GM12878 (cell line): Measurements from ENCODE around the gene LRRC59. TPM values are rescaled to one million over a fixed set of nuclear protein-coding genes. Genes with fewer than 3 reads are reported as not detected.
"Not testable (repeated sequence)": the region's sequence is repeated elsewhere in the genome, so short reads cannot be mapped to it uniquely, and the experiment has no call there.

ENCODE experiments used
- ATAC-seq: fragments of 200-7000 bp; cut with Tn5 transposase; 3 replicates; pipeline ENCODE4 v1.9.1; 2020; ENCODE audit warnings: mild to moderate bottlenecking, moderate library complexity
- BruUV-seq: library from RNA; stranded (reverse); fragments of 400-500 nt; replicated peaks from 2 replicates; lab custom pipeline; 2021; lab: Mats Ljungman, UMichigan
- CTCF ChIA-PET: fragments of 300-600 bp; sonication (Branson Sonifier 250); formaldehyde crosslinking; extraction: SDS; loops from one replicate; lab custom pipeline; 2021; ENCODE audit warnings: inconsistent platforms; lab: Yijun Ruan, JAX
- POLR2A ChIA-PET: fragments of 350-600 bp; formaldehyde crosslinking; extraction: SDS; loops from one replicate; lab custom pipeline; 2021; ENCODE audit warnings: inconsistent platforms; lab: Charles Lee
- RAD21 ChIA-PET: fragments of 300-600 bp; sonication (Branson Sonifier 250); formaldehyde crosslinking; loops from one replicate; lab custom pipeline; 2023; ENCODE audit warnings: antibody characterized with exemption; ENCODE audit not compliant: unreplicated experiment; lab: Charles Lee
- SMC1A ChIA-PET: fragments of 300-600 bp; sonication (Branson Sonifier 250); formaldehyde crosslinking; loops from one replicate; lab custom pipeline; 2023; ENCODE audit not compliant: unreplicated experiment, uncharacterized antibody; lab: Charles Lee
- DNase-seq: peaks from one replicate; pipeline ENCODE4 v3.0.0-alpha.2; 2011; ENCODE audit warnings: low read depth, low spot score
- FAIRE-seq: peaks from 3 replicates; lab custom pipeline; 2011; peaks lifted over from hg19 to GRCh38; lab: Jason Lieb, UNC
- H2AFZ ChIP-seq: 2 replicates; pipeline ENCODE4 v1.6.0; 2011; ENCODE audit warnings: low read depth, low read length, control low read depth; ENCODE audit not compliant: control insufficient read depth
- H3K27ac ChIP-seq: 2 replicates; pipeline ENCODE4 v1.5.1; 2011; ENCODE audit warnings: control low read depth; ENCODE audit not compliant: control insufficient read depth, insufficient read depth
- H3K27me3 ChIP-seq, 2 experiments: replicated peaks in 1 of 2; 2 replicates each; pipeline versions ENCODE4 v1.6.0 to v1.6.1; 2011; ENCODE audit warnings: low read length in 1 of 2; ENCODE audit not compliant: control insufficient read depth in 2 of 2, insufficient read depth in 2 of 2
- H3K36me3 ChIP-seq, 2 experiments: 2 replicates each; pipeline ENCODE4 v1.5.1; 2011; ENCODE audit warnings: low read length in 1 of 2; ENCODE audit not compliant: control insufficient read depth in 2 of 2, insufficient read depth in 2 of 2
- H3K4me1 ChIP-seq: 2 replicates; pipeline ENCODE4 v1.6.1; 2011; ENCODE audit warnings: mild to moderate bottlenecking, low read length, moderate library complexity, mixed read lengths; ENCODE audit not compliant: control insufficient read depth, insufficient read depth
- H3K4me2 ChIP-seq: 2 replicates; pipeline ENCODE4 v1.6.0; 2011; ENCODE audit warnings: control low read depth; ENCODE audit not compliant: control insufficient read depth, insufficient read depth
- H3K4me3 ChIP-seq: fragments of 200-600 bp; sonication (generic); 2 replicates; pipeline ENCODE4 v1.5.1; 2016
- H3K79me2 ChIP-seq: 2 replicates; pipeline ENCODE4 v1.6.0; 2011; ENCODE audit warnings: low read length; ENCODE audit not compliant: control insufficient read depth, insufficient read depth
- H3K9ac ChIP-seq: 2 replicates; pipeline ENCODE4 v1.8.0; 2011; ENCODE audit warnings: low read length, control low read depth, mixed read lengths; ENCODE audit not compliant: control insufficient read depth, insufficient read depth
- H3K9me3 ChIP-seq: replicated peaks from 3 replicates; pipeline ENCODE4 v1.5.1; 2011; ENCODE audit warnings: mild to moderate bottlenecking, low read length; ENCODE audit not compliant: control insufficient read depth, insufficient read depth
- H4K20me1 ChIP-seq: 2 replicates; pipeline ENCODE4 v1.6.0; 2011; ENCODE audit not compliant: control insufficient read depth, insufficient read depth
- WGBS: methylation state at CpG from one replicate; pipeline ENCODE4 v1.1.6; 2016; ENCODE audit warnings: low lambda C conversion rate; ENCODE audit not compliant: insufficient replicate concordance, insufficient coverage; ENCODE audit errors: missing lambda C conversion rate; 5-methylcytosine and 5-hydroxymethylcytosine counted together
- in situ Hi-C: fragments of 300-500 bp; cut with MboI; formaldehyde crosslinking; loops from 9 replicates; pipeline ENCODE4 v1.14.3; 2018; ENCODE audit warnings: mixed read lengths
- intact Hi-C: fragments of 100-400 bp; cut with micrococcal nuclease; formaldehyde crosslinking; loops from one replicate; pipeline ENCODE4 v1.14.2; 2022; ENCODE audit not compliant: unreplicated experiment
- polyA plus RNA-seq, 11 experiments: library from polyadenylated mRNA; depleted of rRNA in 4 of 11; unstranded in 6 of 11; stranded (reverse) in 5 of 11; fragments of >200 nt; fragmentation: Nextera tagmentation in 4 of 11; fragmentation: Illumina TruSeq in 1 of 11; extraction: Ambion mirVana in 4 of 11; extraction: Trizol in 1 of 11; gene quantifications; 1 replicate in 1 of 11; 2 replicates in 10 of 11; pipeline versions ENCODE4 v1.2.1 to v1.2.3, GENCODE V29; 2011 to 2016; ENCODE audit warnings: inconsistent platforms in 2 of 11, missing spikeins in 2 of 11, low read depth in 1 of 11
- total RNA-seq, 4 experiments: library from RNA; depleted of rRNA in 3 of 4; stranded (reverse); fragments of >200 nt in 3 of 4; fragmentation: Illumina TruSeq in 1 of 4; extraction: Trizol in 1 of 4; gene quantifications; 2 replicates each; pipeline versions ENCODE4 v1.2.1 to v1.2.3, GENCODE V29; 2013 to 2021

The LRRC59 gene
- total and polyA plus RNA-seq, 10 of the 15 experiments (the other 5 are each of a cell fraction or from before 2014, with no cell fraction given) = 8.8 to 82.2 (median 63.0) TPM

GRCh38 chr17:50405351-50405750 is 8.0 kb upstream of the LRRC59 start:
- WGBS = 29% methylated on average over 4 of the region's 4 CpGs
- H3K4me3 ChIP-seq, H2AFZ ChIP-seq, H3K9ac ChIP-seq, H3K27me3 ChIP-seq, H3K4me1 ChIP-seq, H3K4me2 ChIP-seq, POLR2A ChIA-PET, BruUV-seq, H4K20me1 ChIP-seq, FAIRE-seq, DNase-seq, ATAC-seq, RAD21 ChIA-PET, H3K79me2 ChIP-seq, H3K27ac ChIP-seq, in situ Hi-C loops, H3K9me3 ChIP-seq, intact Hi-C loops, H3K36me3 ChIP-seq: not testable (repeated sequence)
- SMC1A ChIA-PET = interaction anchor here (0.9 to 1.3 kb wide), 2 partner anchors 9 to 11 kb away, joined by 3 to 4 read pairs; no protein-coding TSS in a partner anchor
- CTCF ChIA-PET = interaction anchor here (1.0 to 5.5 kb wide), 3 partner anchors 8 to 97 kb away, joined by 3 to 43 read pairs (median 3); partner anchors contain the start of gene LRRC59

GRCh38 chr17:50399591-50399990 is 2.3 kb upstream of the LRRC59 start:
- RAD21 ChIA-PET = interaction anchor here (4.2 kb wide), 1 partner anchor 27 kb away, joined by 20 read pairs; the partner anchor contains the start of gene ACSF2
- BruUV-seq, H3K9me3 ChIP-seq, FAIRE-seq, POLR2A ChIA-PET, DNase-seq, H3K27ac ChIP-seq, H2AFZ ChIP-seq, H3K9ac ChIP-seq, H3K4me3 ChIP-seq, H3K36me3 ChIP-seq, in situ Hi-C loops, H3K4me2 ChIP-seq, intact Hi-C loops, H3K4me1 ChIP-seq, ATAC-seq, H4K20me1 ChIP-seq, H3K27me3 ChIP-seq: not testable (repeated sequence)
- peaks cover 30% of the 10 kb centered on the region for H3K79me2 ChIP-seq
- SMC1A ChIA-PET = interaction anchor here (4.6 kb wide), 1 partner anchor 38 kb away, joined by 26 read pairs; no protein-coding TSS in a partner anchor
- 82% methylated on average over 8 of the region's 8 CpGs for WGBS
- CTCF ChIA-PET = interaction anchor here (0.8 to 5.7 kb wide), 3 partner anchors 26 to 76 kb away, joined by 4 to 83 read pairs (median 45); partner anchors contain the start of gene ACSF2

DNA sequence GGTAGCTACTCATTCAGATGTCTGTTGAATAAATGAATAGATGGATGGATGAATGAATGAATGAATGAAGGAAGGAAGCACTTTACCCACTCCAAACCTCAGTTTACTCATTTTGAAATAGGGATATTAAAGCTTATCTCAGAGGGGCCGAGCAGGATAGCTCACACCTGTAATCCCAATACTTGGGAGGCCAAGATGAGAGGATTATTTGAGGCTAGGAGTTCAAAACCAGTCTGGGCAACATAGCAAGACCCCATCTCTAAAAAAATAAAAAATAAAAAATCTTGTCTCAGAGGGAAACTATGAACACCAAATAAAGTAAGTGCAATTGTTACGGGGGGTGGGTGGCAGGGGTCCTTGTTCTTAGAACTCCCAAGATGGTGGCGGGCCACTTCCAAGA is 1.3 kb upstream of the LRRC59 start:
- WGBS = 64% methylated on average over 3 of the region's 3 CpGs

More for the DNA sequence above, 1.3 kb upstream of the LRRC59 start:
- H3K4me1 ChIP-seq, H3K4me3 ChIP-seq, DNase-seq, in situ Hi-C loops, intact Hi-C loops, FAIRE-seq, H3K9me3 ChIP-seq, H3K27ac ChIP-seq, H4K20me1 ChIP-seq, ATAC-seq, H2AFZ ChIP-seq, H3K9ac ChIP-seq, H3K36me3 ChIP-seq, H3K4me2 ChIP-seq, H3K27me3 ChIP-seq, BruUV-seq: not testable (repeated sequence)
- CTCF ChIA-PET = interaction anchor here (0.8 to 5.7 kb wide), 10 partner anchors 9 to 220 kb away, joined by 3 to 83 read pairs (median 28); partner anchors contain the start of gene ACSF2
- RAD21 ChIA-PET = interaction anchor here (0.9 to 4.2 kb wide), 7 partner anchors 13 to 232 kb away, joined by 3 to 32 read pairs (median 14); partner anchors contain the start of genes ACSF2, COL1A1 and RSAD1
- H3K79me2 ChIP-seq = peaks cover 37% of the 10 kb centered on the region
- POLR2A ChIA-PET = interaction anchor here (1.4 to 3.3 kb wide), 2 partner anchors 8 to 28 kb away, joined by 5 to 17 read pairs; partner anchors contain the start of gene ACSF2
- SMC1A ChIA-PET = interaction anchor here (0.8 to 4.6 kb wide), 6 partner anchors 13 to 80 kb away, joined by 3 to 26 read pairs (median 8); partner anchors contain the start of genes ACSF2 and RSAD1
